ENCODE measurements around the gene OR51M1. TPM values are rescaled to one million over a fixed set of nuclear protein-coding genes. Genes with fewer than 3 reads are reported as not detected.

Gene OR51M1
- total RNA-seq, 1 donor from 2014 or later, result not detected

DNA sequence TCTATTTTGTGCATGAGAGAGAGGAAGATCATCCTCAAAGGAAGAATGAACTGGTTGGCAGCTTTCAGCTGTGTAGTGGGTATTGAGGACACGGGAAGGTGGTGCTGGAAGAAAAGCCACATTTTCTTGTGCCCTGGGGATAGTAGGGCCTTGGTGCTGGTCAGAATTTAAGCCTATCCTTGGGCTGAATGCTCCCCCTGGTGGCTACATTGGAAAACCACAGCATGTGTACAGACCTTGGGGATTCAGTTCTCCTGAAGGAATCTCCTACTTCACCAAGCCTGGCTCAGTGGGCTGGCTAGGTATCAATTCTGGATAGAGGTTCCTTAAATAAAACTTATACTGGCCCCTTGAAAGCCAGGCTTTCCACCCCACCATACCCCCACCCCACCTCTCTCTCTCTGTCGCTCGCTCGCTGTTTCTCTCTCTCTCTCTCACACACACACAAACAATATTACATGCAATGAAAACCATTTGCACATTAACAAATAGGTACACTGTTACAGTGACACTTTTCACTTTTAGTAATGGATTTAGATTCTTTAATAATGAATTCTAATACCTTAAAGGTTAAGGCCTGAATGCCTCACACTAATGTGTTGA is 2.8 kb upstream of the OR51M1 start:
- DNase-seq (ENCODE audit: low spot score), result no peak
- intact Hi-C loops (cut with DNase I), result loop anchor here (2.0 to 10.0 kb wide), 3 partner anchors 176 to 756 kb away; no protein-coding TSS in a partner anchor

DNA sequence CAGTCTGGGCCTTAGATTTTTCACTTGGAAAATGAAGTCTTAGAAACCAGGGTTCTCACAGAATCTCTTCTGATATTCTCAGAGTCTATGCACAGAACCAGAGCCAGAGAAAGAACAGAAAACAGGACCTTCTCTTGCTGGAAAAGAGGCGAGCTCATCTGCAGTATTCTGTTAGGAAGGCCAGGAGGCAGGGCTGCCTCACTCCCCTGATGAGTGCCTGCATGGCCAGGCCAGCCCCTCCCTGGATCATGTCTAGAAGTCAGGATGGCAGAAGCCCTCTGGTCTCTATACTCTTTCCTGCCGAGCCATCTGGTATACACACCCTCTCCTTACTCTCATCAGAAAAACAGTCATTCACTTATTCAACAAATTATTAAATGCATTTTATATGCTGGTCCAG is 723 bp downstream of the OR51M1 start:
- no peak for DNase-seq (ENCODE audit: low spot score)
- intact Hi-C loops (cut with DNase I), result loop anchor here (10.0 kb wide), 1 partner anchor 760 kb away; no protein-coding TSS in a partner anchor

DNA sequence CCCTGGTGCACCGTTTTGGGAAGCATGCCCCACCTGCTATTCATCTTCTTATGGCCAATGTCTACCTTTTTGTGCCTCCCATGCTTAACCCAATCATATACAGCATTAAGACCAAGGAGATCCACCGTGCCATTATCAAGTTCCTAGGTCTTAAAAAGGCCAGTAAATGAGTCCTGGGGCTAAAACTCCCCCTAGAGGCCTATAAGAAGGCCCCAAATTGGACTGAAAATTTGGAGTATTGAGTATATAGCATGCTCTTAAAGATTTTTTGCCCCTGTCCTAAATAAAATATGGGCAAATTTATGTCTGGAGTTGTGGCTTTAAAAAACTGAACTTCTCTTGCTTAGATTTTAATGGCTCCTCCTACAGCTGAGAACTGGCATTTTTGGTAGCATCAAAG is 6.6 kb downstream of the OR51M1 start:
- DNase-seq (ENCODE audit: low spot score), result no peak

DNA sequence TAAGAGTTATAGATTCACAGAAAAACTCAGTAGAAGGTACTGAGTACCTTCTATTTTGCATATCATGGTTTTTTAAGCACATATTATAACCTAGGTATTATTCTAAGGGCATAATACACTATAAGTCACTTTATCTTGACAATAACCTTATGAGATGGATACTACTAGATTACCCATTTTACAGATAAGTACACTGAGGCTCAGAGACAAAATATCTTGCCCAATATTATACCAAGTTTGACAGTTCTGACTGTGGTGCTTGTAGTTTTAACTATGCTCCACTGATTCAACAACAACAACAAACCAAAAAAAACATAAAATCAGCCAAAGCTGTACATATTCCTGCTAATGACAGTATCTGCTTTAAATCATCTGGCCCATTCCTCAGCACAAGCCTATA is 10.5 kb downstream of the OR51M1 start:
- intact Hi-C loops (cut with DNase I), result no loop called here
- no peak for DNase-seq (ENCODE audit: low spot score)

More for the DNA sequence above, 6.6 kb downstream of the OR51M1 start:
- intact Hi-C loops (cut with DNase I), result no loop called here

DNA sequence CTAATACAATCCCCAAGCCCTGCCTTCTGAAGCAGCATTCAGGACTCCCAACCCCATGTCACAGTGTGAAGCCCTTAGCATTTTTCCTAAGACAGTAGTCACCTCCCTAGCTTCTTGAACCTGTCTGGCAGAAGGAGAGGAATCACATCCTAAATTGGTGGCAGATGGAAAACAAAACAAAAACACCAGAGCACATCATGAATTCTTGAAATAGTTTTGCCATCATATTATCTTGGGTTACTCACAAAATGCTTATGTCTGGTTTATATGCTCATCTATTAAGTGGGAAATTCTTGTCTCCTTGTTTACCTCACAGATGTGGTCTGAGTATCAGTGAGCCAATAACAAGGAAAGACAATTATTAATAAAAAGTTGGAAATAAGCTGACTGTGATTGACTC is 15.3 kb downstream of the OR51M1 start:
- intact Hi-C loops (cut with DNase I), result no loop called here
- DNase-seq (ENCODE audit: low spot score), result no peak

DNA sequence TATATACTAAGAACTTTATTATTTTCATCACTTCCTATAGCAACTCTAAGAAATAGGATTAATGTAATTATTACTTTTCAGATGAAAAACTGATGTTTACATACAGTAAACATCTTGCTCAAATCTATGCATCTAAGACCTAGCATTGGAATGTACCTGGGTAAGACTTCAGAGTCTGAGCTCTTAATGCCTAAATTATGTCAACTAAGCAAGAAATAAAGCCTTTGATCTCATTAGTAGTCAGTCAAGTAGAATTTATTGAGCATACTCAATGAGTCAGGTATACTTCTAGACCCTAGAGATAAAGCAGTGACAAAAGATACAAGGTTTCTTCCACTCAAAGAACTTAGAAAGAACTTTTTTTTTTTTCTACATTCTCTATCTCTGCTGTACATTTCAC is 21.6 kb downstream of the OR51M1 start:
- DNase-seq (ENCODE audit: low spot score), result no peak
- intact Hi-C loops (cut with DNase I), result no loop called here

DNA sequence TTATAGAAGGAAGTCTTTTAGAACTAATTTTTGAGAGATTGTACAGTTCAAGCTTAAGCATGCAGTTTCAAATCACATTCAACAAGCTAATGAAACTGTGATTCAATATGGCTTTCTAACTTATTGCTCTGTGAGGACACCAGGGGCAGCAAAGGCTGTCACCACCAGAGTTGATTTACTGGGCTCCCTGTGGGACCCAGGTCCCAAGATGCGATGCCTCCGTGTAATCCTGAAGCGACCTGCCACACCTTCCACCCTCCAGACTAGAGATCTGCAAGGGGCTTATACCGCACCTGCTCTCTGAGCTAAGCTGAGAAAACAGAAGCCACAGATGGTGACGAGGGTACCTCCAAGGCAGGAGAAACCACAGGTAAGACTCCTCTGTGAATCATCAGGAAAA is 37.4 kb downstream of the OR51M1 start:
- intact Hi-C loops (cut with DNase I), result no loop called here
- no peak for DNase-seq (ENCODE audit: low spot score)

DNA sequence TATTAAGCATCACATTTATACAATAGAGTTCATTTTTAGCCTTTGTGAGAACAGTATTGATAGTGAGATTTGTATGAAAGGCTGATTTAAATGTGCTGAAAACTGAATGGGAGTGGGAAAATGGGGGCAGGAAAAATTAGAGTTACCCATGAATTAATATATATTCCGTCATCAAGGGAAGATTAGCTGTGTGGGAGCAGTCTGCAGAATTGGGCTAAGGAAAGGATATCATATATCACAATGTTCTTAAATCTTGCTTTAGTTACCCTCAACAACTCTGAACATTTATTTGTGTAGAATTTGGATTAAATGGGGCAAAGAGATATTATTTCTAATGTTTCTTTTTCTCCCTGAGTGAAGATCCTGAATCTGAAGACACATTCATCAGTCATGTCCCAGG is 38.2 kb downstream of the OR51M1 start, which contains the start of gene OR51Q1:
Gene OR51Q1 (plus strand): TSS at position 301 of the 400 bp plus-strand sequence. CDS start 90 bp downstream, at position 391.
- DNase-seq (ENCODE audit: low spot score), result no peak
- intact Hi-C loops (cut with DNase I), result no loop called here

DNA sequence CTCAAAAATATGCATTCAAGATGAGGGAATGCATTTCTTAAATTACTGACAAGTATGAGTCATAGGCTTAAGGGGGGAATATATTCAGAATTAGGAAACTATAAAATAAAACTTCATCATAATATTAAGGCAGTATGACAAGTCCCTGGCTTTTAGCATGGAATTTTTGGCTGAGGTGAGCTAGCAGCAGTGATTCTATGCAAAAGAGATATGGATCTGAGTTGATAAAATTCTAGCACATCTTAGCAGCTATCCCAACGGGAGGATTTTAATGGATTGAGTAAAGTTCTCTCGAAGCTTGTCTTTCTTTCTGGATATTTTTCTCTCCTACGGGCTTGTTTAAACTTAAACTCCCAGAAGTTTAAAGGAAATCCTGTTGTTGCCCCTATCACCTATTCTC is 39.5 kb downstream of the OR51M1 start:
- DNase-seq (ENCODE audit: low spot score), result no peak
- intact Hi-C loops (cut with DNase I), result no loop called here

DNA sequence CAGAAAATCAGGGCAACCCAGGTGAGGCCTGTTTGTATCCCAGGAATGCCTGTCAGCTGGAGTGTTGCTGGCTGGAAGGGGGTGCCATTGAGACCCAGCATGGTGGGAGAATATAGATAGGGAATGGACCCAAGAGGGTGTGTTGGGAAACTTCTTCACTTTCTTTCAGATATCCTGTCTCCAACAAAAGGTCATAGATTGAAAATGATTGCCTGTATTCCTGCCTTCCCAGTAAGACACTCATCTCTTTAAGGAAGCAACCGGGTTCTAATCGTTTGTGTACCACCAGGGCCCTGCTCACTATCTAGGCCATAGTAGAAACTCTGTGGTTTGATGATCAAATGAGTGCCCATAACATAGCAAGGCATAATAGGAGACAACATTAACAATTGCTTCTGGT is 57.8 kb downstream of the OR51M1 start, which contains the start of gene OR51I1:
Gene OR51I1 (minus strand): TSS at position 101 of the 400 bp plus-strand sequence. CDS start 0 bp downstream, at position 101.
- intact Hi-C loops (cut with DNase I), result no loop called here
- no peak for DNase-seq (ENCODE audit: low spot score)

Other genes with a start within 250 kb of the OR51M1 start
- not detected for gene OR52A5, start 245.5 kb upstream of the OR51M1 start, total RNA-seq
- gene OR52A1, start 229.1 kb upstream of the OR51M1 start, total RNA-seq, result not detected
- not detected for gene OR51V1, start 183.1 kb upstream of the OR51M1 start, total RNA-seq
- 1,223 TPM for gene HBB, start 156.7 kb upstream of the OR51M1 start, total RNA-seq
- gene HBD, start 149.3 kb upstream of the OR51M1 start, total RNA-seq, result 4.4 TPM
- not detected for gene HBG1, start 134.0 kb upstream of the OR51M1 start, total RNA-seq
- 0.94 TPM for gene HBG2, start 129.0 kb upstream of the OR51M1 start, total RNA-seq
- not detected for gene HBE1, start 113.9 kb upstream of the OR51M1 start, total RNA-seq
- gene OR51B4, start 81.9 kb upstream of the OR51M1 start, total RNA-seq, result not detected
- gene OR51B2, start 59.5 kb upstream of the OR51M1 start, total RNA-seq, result not detected
- not detected for gene OR51B5, start 40.3 kb upstream of the OR51M1 start, total RNA-seq
- gene OR51B6, start 32.3 kb upstream of the OR51M1 start, total RNA-seq, result not detected
- not detected for gene OR51Q1, start 38.3 kb downstream of the OR51M1 start, total RNA-seq
- not detected for gene OR51I1, start 57.7 kb downstream of the OR51M1 start, total RNA-seq
- gene OR51I2, start 65.5 kb downstream of the OR51M1 start, total RNA-seq, result not detected
- gene OR52D1, start 104.9 kb downstream of the OR51M1 start, total RNA-seq, result not detected
- gene UBQLN3, start 126.1 kb downstream of the OR51M1 start, total RNA-seq, result not detected
- 0.11 TPM for gene UBQLNL, start 132.9 kb downstream of the OR51M1 start, total RNA-seq
- not detected for gene OR52H1, start 164.7 kb downstream of the OR51M1 start, total RNA-seq
- not detected for gene OR52B6, start 197.1 kb downstream of the OR51M1 start, total RNA-seq
- gene TRIM6, start 212.8 kb downstream of the OR51M1 start, total RNA-seq, result 0.46 TPM
- 2.3 TPM for gene TRIM34, start 241.2 kb downstream of the OR51M1 start, total RNA-seq